HepG2 (cell line): ENCODE data around the gene CLDN9. TPM values are rescaled to one million over a fixed set of nuclear protein-coding genes. Genes with fewer than 3 reads are reported as not detected.

Source experiments
- ATAC-seq: fragments of 200-7000 bp; cut with Tn5 transposase; 3 replicates; pipeline ENCODE4 v1.9.1; 2020; ENCODE audit warnings: mild to moderate bottlenecking, moderate library complexity
- BruUV-seq: library from RNA; stranded (reverse); fragments of 400-500 nt; replicated peaks from 2 replicates; lab custom pipeline; 2021; lab: Mats Ljungman, UMichigan
- CTCF ChIA-PET: fragments of 300-600 bp; formaldehyde crosslinking; extraction: SDS; loops from one replicate; lab custom pipeline; 2021; ENCODE audit warnings: low total read pairs, inconsistent platforms, low intra/inter-chr PET ratio; lab: Yijun Ruan, JAX
- POLR2A ChIA-PET: fragments of 350-600 bp; sonication (Branson Sonifier 250); formaldehyde crosslinking; loops from one replicate; lab custom pipeline; 2020; ENCODE audit warnings: antibody characterized with exemption, inconsistent platforms; lab: Yijun Ruan, JAX
- DNase-seq: peaks from one replicate; pipeline ENCODE4 v3.0.0-alpha.2; 2015; ENCODE audit warnings: low spot score
- FAIRE-seq: peaks from 3 replicates; lab custom pipeline; 2011; peaks lifted over from hg19 to GRCh38; lab: Jason Lieb, UNC
- H2AFZ ChIP-seq: one replicate; pipeline ENCODE4 v1.6.1; 2011; ENCODE audit warnings: low read length, inconsistent platforms
- H3K27ac ChIP-seq: fragments of 300-600 bp; 3 replicates; pipeline ENCODE4 v1.8.0; 2011; ENCODE audit warnings: mixed run types, mild to moderate bottlenecking, mixed read lengths, low read length, inconsistent platforms; ENCODE audit not compliant: insufficient read depth; ENCODE audit errors: extremely low read length
- H3K27me3 ChIP-seq, 2 experiments: fragments of 200-600 bp in 1 of 2; 2 replicates in 1 of 2; 3 replicates in 1 of 2; pipeline versions ENCODE4 v1.6.0 to v1.8.0; 2011; ENCODE audit warnings: low read length in 2 of 2, mild to moderate bottlenecking in 2 of 2, moderate library complexity in 2 of 2, inconsistent platforms in 1 of 2; ENCODE audit not compliant: insufficient read depth in 2 of 2, control insufficient read depth in 1 of 2
- H3K36me3 ChIP-seq, 2 experiments: fragments of 200-600 bp in 1 of 2; replicated peaks in 1 of 2; 2 replicates in 1 of 2; 3 replicates in 1 of 2; pipeline versions ENCODE4 v1.5.1 to v1.8.0; 2011; ENCODE audit warnings: low read length in 2 of 2, inconsistent platforms in 1 of 2; ENCODE audit not compliant: insufficient read depth in 2 of 2, control insufficient read depth in 1 of 2
- H3K4me1 ChIP-seq: 2 replicates; pipeline ENCODE4 v1.5.1; 2012; ENCODE audit warnings: low read length, inconsistent platforms; ENCODE audit not compliant: insufficient read depth
- H3K4me2 ChIP-seq: 2 replicates; pipeline ENCODE4 v1.6.0; 2011; ENCODE audit warnings: low read depth, low read length, inconsistent platforms
- H3K4me3 ChIP-seq, 3 experiments: fragments of 200-600 bp in 1 of 3; sonication (generic), shearing (Covaris generic) in 1 of 3; replicated peaks in 1 of 3; 2 replicates each; pipeline ENCODE4 v1.5.1; 2011 to 2016; ENCODE audit warnings: low read length in 3 of 3, inconsistent platforms in 2 of 3, low read depth in 2 of 3, mild to moderate bottlenecking in 2 of 3, control low read depth in 1 of 3, mixed read lengths in 1 of 3; ENCODE audit not compliant: insufficient read depth in 1 of 3
- H3K79me2 ChIP-seq: one replicate; pipeline ENCODE4 v1.6.1; 2011; ENCODE audit warnings: low read length, inconsistent platforms; ENCODE audit not compliant: insufficient read depth
- H3K9ac ChIP-seq: 2 replicates; pipeline ENCODE4 v1.6.0; 2011; ENCODE audit warnings: mild to moderate bottlenecking, low read depth, low read length, inconsistent platforms; ENCODE audit not compliant: insufficient read depth
- H3K9me3 ChIP-seq: 2 replicates; pipeline ENCODE4 v1.5.1; 2012; ENCODE audit warnings: mild to moderate bottlenecking, low read length
- H4K20me1 ChIP-seq: 2 replicates; pipeline ENCODE4 v1.6.0; 2011; ENCODE audit warnings: inconsistent platforms, mild to moderate bottlenecking, low read length, moderate library complexity; ENCODE audit not compliant: insufficient read depth
- ARNT2 ChIP-seq: sonication (generic); formaldehyde crosslinking; IDR thresholded peaks from 2 replicates; pipeline ENCODE4 v1.8.0; 2022; ENCODE audit warnings: mild to moderate bottlenecking, low read depth, missing genetic modification reagents, moderate library complexity
- CHCHD3 ChIP-seq: sonication (generic); formaldehyde crosslinking; IDR thresholded peaks from 2 replicates; pipeline ENCODE4 v1.8.0; 2022; ENCODE audit warnings: mild to moderate bottlenecking, missing genetic modification reagents, moderate library complexity
- ELF1 ChIP-seq: sonication (generic); formaldehyde crosslinking; IDR thresholded peaks from 2 replicates; pipeline ENCODE4 v1.4.0; 2020; ENCODE audit warnings: missing genetic modification reagents
- JUND ChIP-seq: sonication (generic); formaldehyde crosslinking; IDR thresholded peaks from 2 replicates; pipeline ENCODE4 v1.8.0; 2022; ENCODE audit warnings: mild to moderate bottlenecking, missing genetic modification reagents
- KLF16 ChIP-seq, 2 experiments: sonication (generic) in 1 of 2; formaldehyde crosslinking in 1 of 2; IDR thresholded peaks; 2 replicates each; pipeline versions ENCODE4 v1.6.1 to v1.8.0; 2016 to 2023; ENCODE audit warnings: missing genetic modification reagents in 2 of 2, missing compliant biosample characterization in 1 of 2
- KLF6 ChIP-seq: IDR thresholded peaks from 2 replicates; pipeline ENCODE4 v1.8.0; 2016; ENCODE audit warnings: missing biosample characterization, missing genetic modification reagents
- MTF2 ChIP-seq: sonication (generic); formaldehyde crosslinking; IDR thresholded peaks from 2 replicates; pipeline ENCODE4 v1.5.0; 2020; ENCODE audit warnings: missing genetic modification reagents, borderline replicate concordance
- NCOA1 ChIP-seq: sonication (generic); formaldehyde crosslinking; IDR thresholded peaks from 2 replicates; pipeline ENCODE4 v1.9.0; 2021; ENCODE audit warnings: missing genetic modification reagents
- PCBP2 ChIP-seq: fragments of 200-400 bp; formaldehyde crosslinking; optimal IDR thresholded peaks from 2 replicates; pipeline ENCODE3; 2018; ENCODE audit warnings: low read length, low read depth; ENCODE audit not compliant: poor library complexity, severe bottlenecking
- PHF21A ChIP-seq: sonication (generic); formaldehyde crosslinking; IDR thresholded peaks from 2 replicates; pipeline ENCODE4 v1.5.0; 2020; ENCODE audit warnings: mild to moderate bottlenecking, missing genetic modification reagents
- YEATS4 ChIP-seq: sonication (generic); formaldehyde crosslinking; IDR thresholded peaks from 2 replicates; pipeline ENCODE4 v1.4.0; 2020; ENCODE audit warnings: missing genetic modification reagents, borderline replicate concordance
- ZKSCAN1 ChIP-seq: fragments of 150-350 bp; IDR thresholded peaks from 2 replicates; pipeline ENCODE4 v1.6.1; 2014; ENCODE audit warnings: low read length
- ZNF350 ChIP-seq: sonication (generic); formaldehyde crosslinking; IDR thresholded peaks from 2 replicates; pipeline ENCODE4 v1.4.0; 2020; ENCODE audit warnings: mild to moderate bottlenecking, low read depth, missing genetic modification reagents, borderline replicate concordance
- ZNF580 ChIP-seq: IDR thresholded peaks from 2 replicates; pipeline ENCODE4 v1.6.1; 2016; ENCODE audit warnings: low read depth, borderline replicate concordance
- ZNF615 ChIP-seq: sonication (generic); formaldehyde crosslinking; IDR thresholded peaks from 2 replicates; pipeline ENCODE4 v1.5.0; 2020; ENCODE audit warnings: mild to moderate bottlenecking, missing genetic modification reagents, borderline replicate concordance
- ZZZ3 ChIP-seq: sonication (generic); formaldehyde crosslinking; IDR thresholded peaks from 2 replicates; pipeline ENCODE4 v1.4.0; 2020; ENCODE audit warnings: missing genetic modification reagents, mild to moderate bottlenecking, borderline replicate concordance
- WGBS: methylation state at CpG from one replicate; pipeline ENCODE4 v1.1.6; 2017; ENCODE audit warnings: low lambda C conversion rate; 5-methylcytosine and 5-hydroxymethylcytosine counted together
- in situ Hi-C: cut with HindIII; loops from 2 replicates; pipeline ENCODE4 v1.10.0; 2017; ENCODE audit warnings: low pct_unique_long_range_greater_than_20kb; ENCODE audit not compliant: extremely low pct_ligation_motif_present
- intact Hi-C: fragments of 100-400 bp; cut with micrococcal nuclease; formaldehyde crosslinking; loops from one replicate; pipeline ENCODE4 v1.10.0; 2022; ENCODE audit not compliant: unreplicated experiment
- polyA plus RNA-seq, 8 experiments: library from polyadenylated mRNA; depleted of rRNA in 3 of 8; stranded (reverse) in 7 of 8; unstranded in 1 of 8; fragments of >200 nt; fragmentation: Illumina TruSeq in 4 of 8; extraction: Trizol in 4 of 8; gene quantifications; 2 replicates each; pipeline versions ENCODE4 v1.2.1 to v1.2.3, GENCODE V29; 2011 to 2016; ENCODE audit warnings: low read depth in 4 of 8, missing spikeins in 1 of 8, mixed read lengths in 1 of 8; ENCODE audit not compliant: insufficient read depth in 1 of 8
- total RNA-seq, 5 experiments: library from RNA; depleted of rRNA; stranded (reverse); fragments of >200 nt; fragmentation: Illumina TruSeq; extraction: Trizol; gene quantifications; 2 replicates each; pipeline ENCODE4 v1.2.3, GENCODE V29; 2016; ENCODE audit warnings: low read depth in 1 of 5
- TF ChIP-seq, protein P1 (sequence below): sonication (generic); formaldehyde crosslinking; IDR thresholded peaks from 2 replicates; pipeline ENCODE4 v1.4.0; 2020; ENCODE audit warnings: mild to moderate bottlenecking, missing genetic modification reagents, borderline replicate concordance

The CLDN9 gene
- total and polyA plus RNA-seq, 2 of the 13 experiments (the other 11 are each of a cell fraction or from before 2014, with no cell fraction given), result 0.15 to 0.26 TPM

GRCh38 chr16:3046641-3047386 lies 34.1 kb downstream of the CLDN9 start (continued):
- no peak for TF ChIP-seq KLF16 (CRISPR knock-in tag; IDR thresholded peaks at IDR 0.05)
- TF ChIP-seq PCBP2, result no peak
- TF ChIP-seq PHF21A, result no peak
- TF ChIP-seq ZZZ3 (CRISPR knock-in tag), result no peak
- TF ChIP-seq NCOA1 (CRISPR knock-in tag), result no peak
- TF ChIP-seq CHCHD3 (CRISPR knock-in tag), result no peak

DNA sequence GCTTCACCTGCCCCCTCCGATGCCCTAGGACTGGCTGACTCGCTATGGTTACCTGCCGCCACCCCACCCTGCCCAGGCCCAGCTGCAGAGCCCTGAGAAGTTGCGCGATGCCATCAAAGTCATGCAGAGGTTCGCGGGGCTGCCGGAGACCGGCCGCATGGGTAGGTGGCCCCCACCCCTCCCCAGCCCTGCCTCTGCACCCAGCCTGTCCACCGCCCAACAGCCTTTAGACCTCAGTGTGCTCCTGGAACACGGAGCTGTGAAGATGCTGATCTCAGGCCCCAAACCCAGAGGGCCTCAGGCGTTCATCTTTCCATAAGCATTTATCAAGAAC lies 34.6 kb downstream of the CLDN9 start:
- CTCF ChIA-PET, result no interaction called here
- Histone ChIP-seq H3K9me3 (no peaks in the 10 kb centered on the region), H3K4me3 (no peak overlapping the region), H3K79me2 (no peaks in the 10 kb centered on the region), H3K36me3 (no peaks in the 10 kb centered on the region), H3K4me1 (peaks cover 19% of the 10 kb centered on the region), H3K27ac (no peak overlapping the region), H3K27me3 (peaks cover 10 to 79% of the 10 kb centered on the region in 2 experiments), H4K20me1 (no peaks in the 10 kb centered on the region), H3K4me2 (no peak overlapping the region), H2AFZ (no peak overlapping the region), H3K9ac (no peak overlapping the region)
- no CpG with 5 or more reads among the region's 13 CpGs for WGBS
- in situ Hi-C loops (no loop called here), intact Hi-C loops (no loop called here)
- POLR2A ChIA-PET, result interaction anchor here (0.9 to 1.3 kb wide), 2 partner anchors 12 to 27 kb away, joined by 3 read pairs; no protein-coding TSS in a partner anchor
- ATAC-seq (no peak), FAIRE-seq (no peak), DNase-seq (no peak)
- BruUV-seq, result no TSS peak
- no peak for TF ChIP-seq MTF2 (CRISPR knock-in tag)
- no peak for TF ChIP-seq KLF6 (CRISPR knock-in tag)
- no peak for TF ChIP-seq ZNF615 (CRISPR knock-in tag)
- TF ChIP-seq ZNF580, result no peak
- no peak for TF ChIP-seq YEATS4 (CRISPR knock-in tag)
- no peak for TF ChIP-seq ARNT2 (CRISPR knock-in tag)
- no peak for TF ChIP-seq ZNF350
- TF ChIP-seq, protein P1, sequence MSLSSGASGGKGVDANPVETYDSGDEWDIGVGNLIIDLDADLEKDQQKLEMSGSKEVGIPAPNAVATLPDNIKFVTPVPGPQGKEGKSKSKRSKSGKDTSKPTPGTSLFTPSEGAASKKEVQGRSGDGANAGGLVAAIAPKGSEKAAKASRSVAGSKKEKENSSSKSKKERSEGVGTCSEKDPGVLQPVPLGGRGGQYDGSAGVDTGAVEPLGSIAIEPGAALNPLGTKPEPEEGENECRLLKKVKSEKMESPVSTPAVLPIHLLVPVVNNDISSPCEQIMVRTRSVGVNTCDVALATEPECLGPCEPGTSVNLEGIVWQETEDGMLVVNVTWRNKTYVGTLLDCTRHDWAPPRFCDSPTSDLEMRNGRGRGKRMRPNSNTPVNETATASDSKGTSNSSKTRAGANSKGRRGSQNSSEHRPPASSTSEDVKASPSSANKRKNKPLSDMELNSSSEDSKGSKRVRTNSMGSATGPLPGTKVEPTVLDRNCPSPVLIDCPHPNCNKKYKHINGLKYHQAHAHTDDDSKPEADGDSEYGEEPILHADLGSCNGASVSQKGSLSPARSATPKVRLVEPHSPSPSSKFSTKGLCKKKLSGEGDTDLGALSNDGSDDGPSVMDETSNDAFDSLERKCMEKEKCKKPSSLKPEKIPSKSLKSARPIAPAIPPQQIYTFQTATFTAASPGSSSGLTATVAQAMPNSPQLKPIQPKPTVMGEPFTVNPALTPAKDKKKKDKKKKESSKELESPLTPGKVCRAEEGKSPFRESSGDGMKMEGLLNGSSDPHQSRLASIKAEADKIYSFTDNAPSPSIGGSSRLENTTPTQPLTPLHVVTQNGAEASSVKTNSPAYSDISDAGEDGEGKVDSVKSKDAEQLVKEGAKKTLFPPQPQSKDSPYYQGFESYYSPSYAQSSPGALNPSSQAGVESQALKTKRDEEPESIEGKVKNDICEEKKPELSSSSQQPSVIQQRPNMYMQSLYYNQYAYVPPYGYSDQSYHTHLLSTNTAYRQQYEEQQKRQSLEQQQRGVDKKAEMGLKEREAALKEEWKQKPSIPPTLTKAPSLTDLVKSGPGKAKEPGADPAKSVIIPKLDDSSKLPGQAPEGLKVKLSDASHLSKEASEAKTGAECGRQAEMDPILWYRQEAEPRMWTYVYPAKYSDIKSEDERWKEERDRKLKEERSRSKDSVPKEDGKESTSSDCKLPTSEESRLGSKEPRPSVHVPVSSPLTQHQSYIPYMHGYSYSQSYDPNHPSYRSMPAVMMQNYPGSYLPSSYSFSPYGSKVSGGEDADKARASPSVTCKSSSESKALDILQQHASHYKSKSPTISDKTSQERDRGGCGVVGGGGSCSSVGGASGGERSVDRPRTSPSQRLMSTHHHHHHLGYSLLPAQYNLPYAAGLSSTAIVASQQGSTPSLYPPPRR (CRISPR knock-in tag), result no peak
- TF ChIP-seq JUND (CRISPR knock-in tag), result no peak
- no peak for TF ChIP-seq ELF1 (CRISPR knock-in tag)
- no peak for TF ChIP-seq ZKSCAN1
- TF ChIP-seq, all 625 proteins: peak for 0
